GM18508 (cell line): ENCODE data around the gene ATP11A.

Experiments
- ATAC-seq: cut with Tn5 transposase; IDR thresholded peaks from one replicate; pipeline ENCODE4 v1.9.1; 2021; ENCODE audit warnings: moderate number of reproducible peaks; ENCODE audit not compliant: insufficient read depth, unreplicated experiment

Gene ATP11A

DNA sequence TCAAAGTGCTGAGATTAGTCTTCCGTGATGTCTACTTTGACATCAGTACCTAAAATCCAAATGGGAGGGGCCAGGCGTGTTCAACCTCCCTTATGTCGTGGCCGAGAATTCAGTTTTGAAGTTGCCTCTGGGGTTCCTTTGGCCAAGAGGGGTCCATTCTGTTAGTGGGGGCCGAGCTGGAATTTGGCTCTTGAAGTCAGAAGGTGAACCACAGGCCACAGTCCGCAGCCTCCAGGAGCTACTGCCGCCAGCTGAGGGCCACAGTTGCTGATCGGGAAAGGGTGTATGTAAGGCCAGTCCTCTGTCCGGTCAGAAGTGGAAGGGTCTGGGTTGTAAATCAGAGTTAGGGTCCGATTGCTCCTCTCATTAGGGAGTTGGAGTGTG, 31.0 kb downstream of the ATP11A start:
- no peak for ATAC-seq

DNA sequence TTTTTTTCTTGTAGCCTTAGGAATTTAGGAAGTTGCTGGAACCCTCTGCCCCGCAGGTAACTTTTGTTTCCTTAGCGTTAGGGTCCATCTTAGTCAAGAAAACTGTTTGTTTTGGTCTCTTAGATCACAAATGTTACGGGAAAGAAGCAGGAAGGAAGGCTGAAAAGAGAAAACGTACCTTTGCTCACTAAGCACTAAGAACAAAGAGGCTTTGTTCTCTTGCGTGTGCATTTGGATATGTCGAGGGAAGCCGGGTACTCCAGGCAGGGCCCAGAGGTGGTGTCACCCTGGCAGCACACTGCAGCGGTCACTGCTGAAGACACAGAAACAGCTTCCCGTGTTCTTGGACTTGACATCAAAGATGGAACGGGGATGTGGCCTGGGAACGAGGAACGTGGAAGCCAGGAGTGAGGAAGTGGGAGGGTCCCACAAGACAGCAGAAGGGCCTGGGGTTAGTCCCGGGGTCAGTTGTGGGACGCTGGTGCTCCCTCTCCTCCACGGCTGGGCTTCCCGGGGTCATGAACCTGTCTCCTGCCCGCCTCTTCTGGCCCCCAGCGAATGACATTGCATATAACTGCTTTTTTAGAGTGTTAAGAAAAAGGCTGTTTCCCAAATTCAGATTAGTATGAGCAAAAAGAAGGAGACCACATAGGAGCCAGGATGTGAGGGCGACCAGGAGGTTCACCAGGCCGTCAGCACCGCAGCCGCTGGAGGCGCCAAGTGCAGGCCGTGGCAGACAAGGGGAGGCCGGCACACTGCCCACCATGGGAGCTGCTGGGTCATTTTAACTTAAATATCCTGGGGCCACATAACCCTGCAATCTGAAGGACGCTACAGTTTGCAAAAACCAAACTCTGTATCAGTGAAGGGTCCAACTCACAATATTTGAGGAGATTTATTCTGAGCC, 31.6 kb downstream of the ATP11A start:
- ATAC-seq: no peak

GRCh38 chr13:112722433-112723263, 32.8 kb downstream of the ATP11A start:
- no peak for ATAC-seq

DNA sequence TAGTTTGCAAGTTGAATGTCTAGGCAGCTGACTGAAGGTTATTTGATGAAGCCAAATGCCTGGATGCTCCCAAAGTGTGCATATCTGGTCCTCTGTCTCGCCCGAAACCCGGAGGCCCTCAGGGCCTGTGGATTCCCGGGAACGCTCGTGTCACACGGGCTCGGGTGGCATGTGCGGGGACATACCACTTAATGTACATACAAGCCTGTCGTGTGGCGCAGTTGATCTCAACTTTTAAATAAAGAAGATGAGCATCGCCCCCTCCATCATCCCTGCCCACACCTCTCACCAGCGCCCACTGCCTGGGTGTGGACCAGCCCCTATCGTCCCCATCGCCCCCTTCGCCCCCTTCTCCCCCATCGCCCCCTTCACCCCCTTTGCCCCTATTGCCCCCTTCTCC, 33.9 kb downstream of the ATP11A start:
- no peak for ATAC-seq

GRCh38 chr13:112724788-112725345, 35.0 kb downstream of the ATP11A start:
- no peak for ATAC-seq

DNA sequence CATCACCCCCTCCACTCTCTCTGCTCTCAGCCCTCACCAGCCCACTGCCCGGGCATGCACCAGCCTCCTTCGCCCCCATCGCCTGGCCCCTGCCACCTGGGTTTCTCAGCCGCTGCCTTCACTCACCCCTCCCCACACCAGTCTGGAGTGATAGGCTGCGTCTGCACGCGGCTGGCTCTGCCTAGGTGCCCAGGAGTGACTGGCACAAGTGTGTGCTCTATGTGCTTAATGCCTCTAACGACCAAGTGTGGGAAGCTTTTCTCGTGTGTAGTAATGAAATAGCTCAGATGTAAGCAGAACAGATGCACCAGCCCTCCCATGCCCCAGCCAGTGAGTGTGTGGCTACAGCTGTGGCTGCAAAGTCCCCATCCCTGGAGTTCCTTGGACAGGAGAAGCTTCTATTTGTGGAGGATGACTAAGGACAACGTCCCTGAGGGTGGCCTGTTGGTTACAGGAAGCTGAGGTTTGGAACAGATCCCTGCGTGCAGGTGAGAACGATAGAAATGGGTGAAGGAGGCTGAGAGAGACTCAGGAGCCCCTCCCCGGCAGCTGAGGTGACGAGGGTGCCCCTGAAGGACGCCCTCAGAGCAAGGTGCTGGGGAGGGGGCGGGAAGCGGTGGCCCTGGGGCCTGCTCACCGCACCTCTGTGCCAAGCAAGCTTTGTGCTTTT, 35.6 kb downstream of the ATP11A start:
- ATAC-seq: no peak

DNA sequence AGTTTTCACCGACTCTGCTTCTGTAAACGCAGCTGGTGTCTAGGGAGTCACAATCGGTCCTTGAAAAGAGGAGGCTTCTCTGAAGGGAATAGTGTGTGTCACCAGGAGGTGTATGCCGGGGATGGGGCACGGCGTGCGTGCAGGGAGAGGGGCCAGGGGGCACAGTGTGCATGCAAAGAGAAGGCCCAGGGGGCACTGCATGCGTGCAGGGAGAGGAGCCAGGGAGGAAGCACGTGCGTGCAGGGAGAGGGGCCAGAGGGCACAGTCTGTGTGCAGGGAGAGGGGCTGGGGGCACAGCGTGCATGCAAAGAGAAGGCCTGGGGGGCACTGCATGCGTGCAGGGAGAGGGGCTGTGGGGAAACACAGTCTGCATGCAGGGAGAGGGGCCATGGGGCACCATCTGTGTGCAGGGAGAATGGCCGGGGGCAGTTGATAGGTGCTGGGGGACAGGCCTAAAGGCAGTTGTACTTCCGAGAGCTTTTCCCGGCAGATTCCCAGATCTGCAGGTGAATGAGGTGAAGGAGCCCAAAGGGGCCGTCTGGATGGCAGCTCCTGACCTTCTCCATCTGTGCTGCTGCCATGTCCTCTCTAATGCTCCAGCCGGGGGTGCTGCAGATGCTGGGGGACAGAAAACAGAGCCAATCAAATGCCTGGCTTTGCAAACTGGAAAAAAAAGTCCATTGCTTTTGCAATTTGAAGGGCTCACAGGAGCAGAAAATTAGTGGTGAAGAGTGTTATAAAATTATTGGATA, 36.4 kb downstream of the ATP11A start:
- ATAC-seq: no peak

DNA sequence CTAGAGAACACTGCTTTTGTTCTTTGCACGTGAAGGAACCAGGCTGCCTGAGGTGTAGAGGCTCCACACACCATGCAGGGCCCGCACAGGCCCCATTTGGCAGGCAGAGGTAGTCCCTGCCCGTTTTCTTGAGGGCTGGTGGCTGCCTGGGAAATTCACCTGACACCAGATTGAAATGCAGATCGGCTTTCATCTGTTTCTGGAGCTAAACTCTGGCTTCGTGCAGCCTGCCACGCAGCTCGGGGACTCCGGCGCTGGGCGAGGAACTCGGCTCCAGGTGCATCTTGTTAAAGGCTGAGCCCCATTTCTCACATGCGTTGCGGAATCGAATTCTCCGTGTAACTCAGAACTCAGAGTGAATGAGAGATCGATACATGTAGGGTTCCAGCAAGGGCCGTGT, 37.7 kb downstream of the ATP11A start:
- ATAC-seq: no peak

GRCh38 chr13:112728375-112729126, 38.7 kb downstream of the ATP11A start:
- ATAC-seq: no peak

- ATAC-seq: no peak
Measured at GRCh38 chr13:112729408-112729807, 39.6 kb downstream of the ATP11A start.

DNA sequence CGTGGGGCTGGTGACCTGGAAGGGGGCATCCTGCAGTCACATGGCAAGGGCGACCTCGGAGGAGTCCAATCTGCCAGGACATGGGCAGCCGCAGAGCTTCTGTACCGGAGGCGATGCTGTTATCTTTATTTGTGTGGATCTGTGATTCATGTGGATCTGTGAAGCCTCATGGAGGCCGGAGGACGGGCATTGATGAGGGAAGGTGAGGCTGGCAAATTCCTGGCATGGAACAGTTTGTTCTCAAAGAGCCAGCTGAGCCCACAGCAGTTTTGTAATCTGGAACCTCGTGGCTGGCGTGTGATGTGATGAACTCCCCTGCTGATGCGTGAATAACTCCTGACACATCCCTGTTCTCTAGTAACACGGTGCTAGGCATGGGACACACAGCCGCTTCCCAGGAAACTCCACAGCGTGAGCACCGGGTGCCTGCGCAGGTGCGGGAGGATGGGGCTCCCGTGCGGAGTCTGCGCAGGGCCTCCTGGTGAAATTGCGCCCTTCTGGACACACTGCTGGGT, 40.4 kb downstream of the ATP11A start:
- ATAC-seq: no peak

GRCh38 chr13:112731667-112732616, 42.1 kb downstream of the ATP11A start:
- ATAC-seq: no peak

- ATAC-seq: no peak
Measured at GRCh38 chr13:112732679-112733078, 42.8 kb downstream of the ATP11A start.

DNA sequence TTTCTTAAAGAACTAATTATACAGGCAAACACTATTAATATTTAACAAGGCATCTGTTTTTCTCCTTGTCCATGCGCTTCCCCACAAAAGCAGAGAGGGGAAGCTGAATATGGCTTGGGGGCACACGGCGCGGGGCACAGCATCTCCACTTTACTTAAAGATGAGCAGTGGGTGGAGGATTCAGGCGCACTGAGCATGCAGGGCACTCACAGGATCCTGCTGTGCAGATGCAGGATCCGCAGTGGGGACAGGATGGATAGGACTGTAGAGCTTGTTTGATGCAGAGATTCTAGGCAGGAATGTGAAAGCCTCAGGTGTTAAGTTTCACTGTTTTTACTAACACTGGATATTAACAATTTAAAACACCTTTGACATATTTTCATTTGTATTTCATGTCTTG, 43.3 kb downstream of the ATP11A start:
- ATAC-seq: no peak

- ATAC-seq: no peak
Measured at GRCh38 chr13:112733661-112734379, 44.0 kb downstream of the ATP11A start.

GRCh38 chr13:112734696-112735547, 45.1 kb downstream of the ATP11A start:
- ATAC-seq: no peak
